A549 (cell line): ENCODE measurements around the gene CITED4. TPM values are rescaled to one million over a fixed set of nuclear protein-coding genes. Genes with fewer than 3 reads are reported as not detected.
A peak's percentile ranks its signal among the peaks of the same experiment; 100 is the strongest.

Experiments used
- ATAC-seq, 2 experiments: fragments of 200-7000 bp in 1 of 2; fragments of >200 bp in 1 of 2; cut with Nextera tagmentation in 1 of 2; cut with Tn5 transposase in 1 of 2; 3 replicates each; pipeline versions ENCODE4 v1.8.0 to v1.9.1; 2018 to 2020; ENCODE audit warnings: mild to moderate bottlenecking in 1 of 2, moderate library complexity in 1 of 2
- CTCF ChIA-PET: fragments of 300-600 bp; sonication (Branson Sonifier 250); formaldehyde crosslinking; extraction: SDS; loops from one replicate; lab custom pipeline; 2021; ENCODE audit warnings: antibody characterized with exemption, inconsistent platforms; lab: Yijun Ruan, JAX
- POLR2A ChIA-PET: fragments of 350-600 bp; formaldehyde crosslinking; extraction: SDS; loops from one replicate; lab custom pipeline; 2021; ENCODE audit warnings: antibody characterized with exemption, inconsistent platforms; lab: Yijun Ruan, JAX
- DNase-seq, 2 experiments: peaks; one replicate each; pipeline versions ENCODE4 v3.0.0 to v3.0.0-alpha.2; 2011 to 2016; ENCODE audit warnings: low read depth in 1 of 2, low spot score in 1 of 2
- FAIRE-seq: peaks from 2 replicates; lab custom pipeline; 2011; peaks lifted over from hg19 to GRCh38; lab: Jason Lieb, UNC
- H3K27ac ChIP-seq, 2 experiments: fragments of >200 bp; sonication (Bioruptor Twin); formaldehyde crosslinking; 3 replicates each; pipeline ENCODE4 v1.5.1; 2016 to 2017
- H3K4me1 ChIP-seq: fragments of >200 bp; sonication (Bioruptor Twin); formaldehyde crosslinking; 3 replicates; pipeline ENCODE4 v1.6.1; 2016
- H3K4me2 ChIP-seq: fragments of >200 bp; sonication (Bioruptor Twin); formaldehyde crosslinking; 3 replicates; pipeline ENCODE4 v1.6.1; 2016
- H3K4me3 ChIP-seq: fragments of >200 bp; sonication (Bioruptor Twin); formaldehyde crosslinking; 3 replicates; pipeline ENCODE4 v1.5.1; 2016
- H3K9me3 ChIP-seq: fragments of >200 bp; sonication (Bioruptor Twin); formaldehyde crosslinking; 3 replicates; pipeline ENCODE4 v1.6.1; 2016
- CBX8 ChIP-seq: fragments of 200-600 bp; sonication (generic); IDR thresholded peaks from 2 replicates; pipeline ENCODE4 v1.6.1; 2016
- CHD2 ChIP-seq: fragments of 150-350 bp; IDR thresholded peaks from 2 replicates; pipeline ENCODE4 v1.6.1; 2014; ENCODE audit warnings: low read length; ENCODE audit not compliant: partially characterized antibody
- CHD4 ChIP-seq: fragments of 200-600 bp; sonication (generic); IDR thresholded peaks from 2 replicates; pipeline ENCODE4 v1.6.1; 2016; ENCODE audit warnings: antibody characterized with exemption, mild to moderate bottlenecking, borderline replicate concordance
- EP300 ChIP-seq, 2 experiments: fragments of >200 bp; sonication (Bioruptor Twin); formaldehyde crosslinking; IDR thresholded peaks; 2 replicates in 1 of 2; 3 replicates in 1 of 2; pipeline ENCODE4 v1.6.1; 2016 to 2017
- ESRRA ChIP-seq: fragments of 150-350 bp; IDR thresholded peaks from 2 replicates; pipeline ENCODE4 v1.6.1; 2014; ENCODE audit warnings: mild to moderate bottlenecking, low read length, borderline replicate concordance
- HEYL ChIP-seq: fragments of 250-450 bp; sonication (Bioruptor Pico); IDR thresholded peaks from 2 replicates; pipeline ENCODE4 v1.8.0; 2021; ENCODE audit warnings: mild to moderate bottlenecking, moderate library complexity
- HOXB5 ChIP-seq: fragments of 250-450 bp; sonication (Bioruptor Pico); IDR thresholded peaks from 2 replicates; pipeline ENCODE4 v1.5.0; 2020; ENCODE audit warnings: mild to moderate bottlenecking, moderate library complexity
- KDM5A ChIP-seq: fragments of 200-600 bp; sonication (generic); IDR thresholded peaks from 2 replicates; pipeline ENCODE4 v1.6.1; 2016; ENCODE audit warnings: antibody characterized with exemption, mild to moderate bottlenecking
- MAFK ChIP-seq: fragments of 450-650 bp; IDR thresholded peaks from 2 replicates; pipeline ENCODE4 v1.6.1; 2014; ENCODE audit not compliant: partially characterized antibody
- MYC ChIP-seq: IDR thresholded peaks from 2 replicates; pipeline ENCODE4 v1.6.1; 2012; ENCODE audit warnings: mild to moderate bottlenecking, inconsistent platforms, low read length, improper control_type of control experiment, borderline replicate concordance
- POLR2A ChIP-seq: IDR thresholded peaks from 2 replicates; pipeline ENCODE4 v1.6.1; 2012; ENCODE audit warnings: mild to moderate bottlenecking, low read length
- RAD21 ChIP-seq, 2 experiments: fragments of >200 bp in 1 of 2; sonication (Bioruptor Twin) in 1 of 2; formaldehyde crosslinking in 1 of 2; IDR thresholded peaks in 1 of 2; conservative IDR thresholded peaks in 1 of 2; 2 replicates in 1 of 2; 3 replicates in 1 of 2; pipeline ENCODE4 v1.6.1; 2012 to 2018; ENCODE audit warnings: inconsistent platforms in 1 of 2
- RARB ChIP-seq: fragments of 250-450 bp; sonication (Bioruptor Pico); IDR thresholded peaks from 2 replicates; pipeline ENCODE4 v1.8.0; 2021; ENCODE audit warnings: mild to moderate bottlenecking, moderate library complexity
- RCOR1 ChIP-seq: fragments of 150-350 bp; IDR thresholded peaks from 2 replicates; pipeline ENCODE4 v1.6.1; 2014; ENCODE audit warnings: antibody characterized with exemption, low read length, low read depth
- SMC3 ChIP-seq: fragments of >200 bp; sonication (Bioruptor Twin); formaldehyde crosslinking; IDR thresholded peaks from 3 replicates; pipeline ENCODE4 v1.6.1; 2018; ENCODE audit warnings: inconsistent platforms
- TFCP2L1 ChIP-seq: fragments of 250-450 bp; sonication (Bioruptor Pico); IDR thresholded peaks from 2 replicates; pipeline ENCODE4 v1.5.0; 2021; ENCODE audit warnings: mild to moderate bottlenecking
- ZNF302 ChIP-seq: fragments of 250-450 bp; sonication (Bioruptor Pico); IDR thresholded peaks from 2 replicates; pipeline ENCODE4 v1.9.0; 2021; ENCODE audit warnings: inconsistent platforms, mild to moderate bottlenecking, moderate library complexity
- ZSCAN20 ChIP-seq: fragments of 250-450 bp; sonication (Bioruptor Pico); IDR thresholded peaks from 2 replicates; pipeline ENCODE4 v1.8.0; 2022; ENCODE audit warnings: mild to moderate bottlenecking, moderate library complexity
- WGBS: methylation state at CpG from one replicate; pipeline ENCODE4 v1.1.6; 2017; ENCODE audit errors: missing lambda C conversion rate; 5-methylcytosine and 5-hydroxymethylcytosine counted together
- polyA plus RNA-seq, 4 experiments: library from polyadenylated mRNA; depleted of rRNA in 3 of 4; stranded (reverse); fragments of >200 nt; fragmentation: RNase III in 1 of 4; extraction: RNeasy Plus Mini Kit Qiagen cat#74134 plus additional on column Dnase treatment in 1 of 4; gene quantifications; 2 replicates in 3 of 4; 3 replicates in 1 of 4; pipeline ENCODE4 v1.2.3, GENCODE V29; 2011 to 2017
- TF ChIP-seq, protein P1 (sequence below): fragments of >200 bp; sonication (Bioruptor Twin); formaldehyde crosslinking; IDR thresholded peaks from 3 replicates; pipeline ENCODE4 v1.5.1; 2016
- TF ChIP-seq, protein P2 (sequence below): IDR thresholded peaks from 2 replicates; pipeline ENCODE4 v1.6.1; 2012

The CITED4 gene
- polyA plus RNA-seq, 2 of the 4 experiments (the other 2 are of a cell fraction), result 7.1 to 32.2 TPM

DNA sequence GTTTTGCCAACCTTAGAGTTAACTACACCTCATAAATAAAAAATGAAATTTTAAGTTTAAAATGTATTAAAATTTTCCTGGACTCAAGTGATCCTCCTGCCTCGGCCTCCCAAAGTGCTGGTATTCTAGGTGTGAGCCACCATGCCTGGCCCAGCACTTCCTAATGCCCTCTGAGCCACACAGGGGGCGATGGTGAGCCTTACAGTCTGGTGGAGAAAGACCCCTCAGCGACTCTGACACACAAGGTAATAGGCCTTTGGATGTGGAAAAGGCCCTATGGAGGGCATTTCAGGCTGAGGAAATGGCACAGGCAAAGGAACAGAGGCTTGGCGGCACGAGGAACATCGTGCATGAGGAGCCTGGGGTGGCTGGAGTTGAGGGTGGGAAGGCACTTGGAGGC is 6.7 kb downstream of the CITED4 start:
- Histone ChIP-seq H3K4me1 (peaks cover 6% of the 10 kb centered on the region), H3K4me2 (no peak overlapping the region), H3K9me3 (no peaks in the 10 kb centered on the region), H3K27ac (no peak overlapping the region), H3K4me3 (no peak overlapping the region)
- DNase-seq (no peak), FAIRE-seq (no peak), ATAC-seq (no peak)
- POLR2A ChIA-PET, result interaction anchor here (0.7 kb wide), 1 partner anchor 82 kb away, joined by 3 read pairs; no protein-coding TSS in a partner anchor
- 69% methylated on average over 6 of the region's 6 CpGs for WGBS
- CTCF ChIA-PET, result interaction anchor here (1.6 to 12.9 kb wide), 2 partner anchors 11 to 96 kb away, joined by 3 to 352 read pairs; no protein-coding TSS in a partner anchor
- no peak for TF ChIP-seq CBX8
- TF ChIP-seq RAD21 (conservative IDR thresholded peaks at IDR 0.05 in 1 of 2, IDR thresholded peaks at IDR 0.05 in 1 of 2), result peak in 1 of 2 experiments; percentile 3; a peak in 1 of 5 replicates
- no peak for TF ChIP-seq MYC
- TF ChIP-seq, protein P1, sequence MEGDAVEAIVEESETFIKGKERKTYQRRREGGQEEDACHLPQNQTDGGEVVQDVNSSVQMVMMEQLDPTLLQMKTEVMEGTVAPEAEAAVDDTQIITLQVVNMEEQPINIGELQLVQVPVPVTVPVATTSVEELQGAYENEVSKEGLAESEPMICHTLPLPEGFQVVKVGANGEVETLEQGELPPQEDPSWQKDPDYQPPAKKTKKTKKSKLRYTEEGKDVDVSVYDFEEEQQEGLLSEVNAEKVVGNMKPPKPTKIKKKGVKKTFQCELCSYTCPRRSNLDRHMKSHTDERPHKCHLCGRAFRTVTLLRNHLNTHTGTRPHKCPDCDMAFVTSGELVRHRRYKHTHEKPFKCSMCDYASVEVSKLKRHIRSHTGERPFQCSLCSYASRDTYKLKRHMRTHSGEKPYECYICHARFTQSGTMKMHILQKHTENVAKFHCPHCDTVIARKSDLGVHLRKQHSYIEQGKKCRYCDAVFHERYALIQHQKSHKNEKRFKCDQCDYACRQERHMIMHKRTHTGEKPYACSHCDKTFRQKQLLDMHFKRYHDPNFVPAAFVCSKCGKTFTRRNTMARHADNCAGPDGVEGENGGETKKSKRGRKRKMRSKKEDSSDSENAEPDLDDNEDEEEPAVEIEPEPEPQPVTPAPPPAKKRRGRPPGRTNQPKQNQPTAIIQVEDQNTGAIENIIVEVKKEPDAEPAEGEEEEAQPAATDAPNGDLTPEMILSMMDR, result peak; percentile 12; the same call in 1 of the 3 replicates

DNA sequence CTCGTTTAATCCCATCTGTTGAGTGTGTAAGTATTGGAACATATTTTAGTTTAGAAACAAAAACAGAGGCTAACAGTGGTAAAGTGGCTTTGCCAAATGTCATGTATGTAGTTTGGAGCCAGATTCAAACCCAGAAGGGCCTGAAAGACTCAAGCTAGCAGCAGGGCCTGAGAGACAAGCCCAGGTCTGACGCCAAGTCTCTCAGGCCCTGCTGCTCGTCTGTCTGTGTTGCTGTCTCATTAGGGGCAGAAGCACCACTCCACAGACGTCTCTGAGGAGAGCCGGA is 8.3 kb downstream of the CITED4 start:
- ATAC-seq (no peak), FAIRE-seq (no peak), DNase-seq (no peak)
- WGBS, result 40% methylated on average over 3 of the region's 5 CpGs
- H3K27ac ChIP-seq, result no peak overlapping the region
- ChIA-PET CTCF (interaction anchor here (1.0 to 12.9 kb wide), 10 partner anchors 9 to 185 kb away, joined by 3 to 352 read pairs (median 4); partner anchors contain the start of gene CITED4), POLR2A (interaction anchor here (0.6 to 5.4 kb wide), 2 partner anchors 8 to 79 kb away, joined by 3 to 35 read pairs; partner anchors contain the start of gene CITED4)
- no peak overlapping the region for H3K4me2 ChIP-seq
- no peak for TF ChIP-seq KDM5A
- no peak for TF ChIP-seq HOXB5 (CRISPR knock-in tag)
- TF ChIP-seq, protein P2, sequence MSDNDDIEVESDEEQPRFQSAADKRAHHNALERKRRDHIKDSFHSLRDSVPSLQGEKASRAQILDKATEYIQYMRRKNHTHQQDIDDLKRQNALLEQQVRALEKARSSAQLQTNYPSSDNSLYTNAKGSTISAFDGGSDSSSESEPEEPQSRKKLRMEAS, result no peak
- TF ChIP-seq TFCP2L1 (CRISPR knock-in tag), result no peak
- TF ChIP-seq CHD4, result no peak
- TF ChIP-seq ESRRA, result no peak
- TF ChIP-seq ZSCAN20 (CRISPR knock-in tag), result no peak
- no peak for TF ChIP-seq HEYL (CRISPR knock-in tag)
- peaks cover 10% of the 10 kb centered on the region; the same call in 2 of the 3 replicates for H3K4me1 ChIP-seq
- no peaks in the 10 kb centered on the region for H3K9me3 ChIP-seq
- H3K4me3 ChIP-seq, result no peak overlapping the region

DNA sequence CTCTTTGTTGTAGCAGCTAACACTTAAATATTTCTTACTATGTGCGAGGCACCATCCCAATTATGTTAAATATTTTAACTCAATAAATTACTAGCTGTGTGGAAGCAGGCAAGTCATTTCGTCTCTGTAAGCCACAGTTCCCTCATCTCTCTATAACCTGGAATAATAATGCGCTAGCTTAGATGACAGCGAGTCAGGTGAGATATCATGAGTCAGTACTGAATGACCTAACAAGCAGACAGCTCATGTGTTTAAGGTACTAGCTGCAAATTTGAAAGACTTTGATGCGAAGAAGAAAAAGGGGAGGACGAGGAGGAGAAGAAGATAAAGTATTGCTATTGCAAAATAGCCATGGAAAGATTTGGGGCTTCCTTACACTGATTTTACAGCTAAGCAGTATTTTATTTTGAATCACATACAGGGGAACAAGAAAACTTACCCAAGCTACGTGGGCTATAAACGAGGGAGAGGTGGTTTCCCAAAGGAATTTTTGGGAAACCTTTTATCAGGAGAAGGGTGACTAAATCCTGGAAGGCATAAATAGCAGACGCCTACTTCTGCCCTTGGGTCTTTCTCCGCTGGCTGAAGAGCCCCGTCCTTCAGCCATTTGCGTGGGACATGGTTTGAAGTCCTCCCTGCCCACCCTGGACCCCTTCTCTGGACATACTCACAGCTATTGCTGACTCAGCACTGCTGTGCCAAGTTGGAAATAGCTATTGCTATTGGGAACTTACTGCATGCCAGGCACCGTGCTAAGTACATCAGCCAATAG is 8.9 kb downstream of the CITED4 start:
- Histone ChIP-seq H3K4me3 (no peak overlapping the region), H3K4me2 (no peak overlapping the region), H3K27ac (no peak overlapping the region), H3K9me3 (no peaks in the 10 kb centered on the region), H3K4me1 (peaks cover 13% of the 10 kb centered on the region; the same call in 2 of the 3 replicates)
- ATAC-seq, result no peak
- CTCF ChIA-PET, result interaction anchor here (0.9 to 12.9 kb wide), 11 partner anchors 9 to 184 kb away, joined by 3 to 352 read pairs (median 3); partner anchors contain the start of genes CITED4 and CTPS1
- POLR2A ChIA-PET, result interaction anchor here (0.5 to 5.4 kb wide), 3 partner anchors 9 to 96 kb away, joined by 3 to 35 read pairs (median 3); partner anchors contain the start of gene CITED4
- no peak for DNase-seq
- 71% methylated on average over 13 of the region's 13 CpGs for WGBS
- no peak for FAIRE-seq
- TF ChIP-seq MAFK, result peak; percentile 94
- no peak for TF ChIP-seq ZNF302 (CRISPR knock-in tag)

DNA sequence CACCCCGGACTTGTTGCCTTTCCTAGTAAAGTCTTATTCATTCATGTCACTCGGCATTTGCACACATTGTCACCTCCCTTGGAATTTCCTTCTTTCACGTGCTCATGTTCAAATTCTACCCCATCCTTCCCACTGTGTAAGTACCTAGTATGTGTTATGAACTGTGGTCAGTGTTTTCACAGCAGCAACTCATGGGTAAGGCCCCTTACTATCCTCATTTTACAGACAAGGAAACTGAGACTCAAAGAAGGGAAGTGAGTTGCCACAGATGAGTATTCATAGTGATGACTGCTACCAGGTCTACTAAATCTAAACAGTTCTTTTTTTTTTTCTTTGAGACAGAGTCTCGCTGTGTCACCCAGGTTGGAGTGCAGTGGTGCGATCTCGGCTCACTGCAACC is 10.5 kb downstream of the CITED4 start:
- FAIRE-seq, result no peak

More for the DNA sequence above, 10.5 kb downstream of the CITED4 start:
- Histone ChIP-seq H3K4me3 (no peak overlapping the region), H3K4me2 (no peak overlapping the region), H3K9me3 (no peaks in the 10 kb centered on the region)
- ATAC-seq, result no peak
- no peak for TF ChIP-seq POLR2A
- TF ChIP-seq SMC3, result no peak
- no peak for TF ChIP-seq CBX8
- TF ChIP-seq CHD2, result no peak
- no peak for TF ChIP-seq RARB (CRISPR knock-in tag)
- no peak for TF ChIP-seq TFCP2L1 (CRISPR knock-in tag)
- TF ChIP-seq RCOR1, result no peak
- no peak for TF ChIP-seq EP300 (IDR thresholded peaks at IDR 0.05)
- TF ChIP-seq, all 56 proteins: peak for 0
- POLR2A ChIA-PET, result interaction anchor here (5.4 kb wide), 1 partner anchor 10 kb away, joined by 35 read pairs; the partner anchor contains the start of gene CITED4
- Histone ChIP-seq H3K4me1 (peaks cover 13% of the 10 kb centered on the region; the same call in 2 of the 3 replicates), H3K27ac (no peak overlapping the region)
- CTCF ChIA-PET, result interaction anchor here (1.0 to 12.9 kb wide), 8 partner anchors 9 to 708 kb away, joined by 3 to 352 read pairs (median 14); partner anchors contain the start of gene CITED4
- DNase-seq, result no peak
- 89% methylated on average over 6 of the region's 6 CpGs for WGBS
